ENCODE measurements around the gene NDUFV3. TPM values are rescaled to one million over a fixed set of nuclear protein-coding genes. Genes with fewer than 3 reads are reported as not detected.

The NDUFV3 gene
- total and polyA plus RNA-seq, 2 experiments from 2014 or later: 51.5 to 71.2 TPM

DNA sequence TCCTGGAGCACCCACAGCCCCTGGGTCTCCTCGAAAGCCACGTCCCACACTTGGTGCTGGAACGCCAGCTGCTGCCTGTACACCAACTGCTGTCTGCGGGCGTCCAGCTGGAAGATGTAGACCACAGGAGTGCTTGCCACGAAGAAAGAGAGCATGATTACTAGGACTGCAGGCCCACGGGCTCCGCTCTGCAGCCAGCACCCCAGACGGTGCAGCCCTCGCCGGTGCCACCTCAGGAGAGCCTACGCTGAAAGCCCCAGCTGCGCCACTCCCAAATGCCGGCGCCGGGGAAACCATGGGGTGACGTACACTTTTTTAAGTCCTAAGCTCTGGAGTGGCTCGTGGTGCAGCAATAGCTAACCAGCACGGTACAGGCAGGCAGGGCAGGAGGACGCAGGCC lies 39.5 kb upstream of the NDUFV3 start:
- H3K27me3 ChIP-seq (ENCODE audit: insufficient read depth): no peaks in the 10 kb centered on the region
- no peaks in the 10 kb centered on the region for H3K4me1 ChIP-seq (ENCODE audit: insufficient read depth)
- H3K79me2 ChIP-seq (replicated peaks; ENCODE audit: insufficient read depth): peaks cover 37% of the 10 kb centered on the region
- H3K36me3 Mint-ChIP-seq (ENCODE audit: low read depth): peaks cover 94% of the 10 kb centered on the region
- H3K9me2 ChIP-seq (ENCODE audit: insufficient read depth): no peaks in the 10 kb centered on the region
- no peak overlapping the region for H3K4me2 ChIP-seq
- peaks cover 14% of the 10 kb centered on the region for H3K27me3 Mint-ChIP-seq (ENCODE audit: insufficient read depth, low read depth, poor library complexity)
- ATAC-seq: no peak
- H3K4me3 ChIP-seq: no peak overlapping the region
- no peak overlapping the region for H3K27ac ChIP-seq (ENCODE audit: low read depth)
- peaks cover 54% of the 10 kb centered on the region for H3K36me3 ChIP-seq (ENCODE audit: insufficient read depth)
- no peak overlapping the region for H3K4me3 Mint-ChIP-seq
- TF ChIP-seq, protein P1, sequence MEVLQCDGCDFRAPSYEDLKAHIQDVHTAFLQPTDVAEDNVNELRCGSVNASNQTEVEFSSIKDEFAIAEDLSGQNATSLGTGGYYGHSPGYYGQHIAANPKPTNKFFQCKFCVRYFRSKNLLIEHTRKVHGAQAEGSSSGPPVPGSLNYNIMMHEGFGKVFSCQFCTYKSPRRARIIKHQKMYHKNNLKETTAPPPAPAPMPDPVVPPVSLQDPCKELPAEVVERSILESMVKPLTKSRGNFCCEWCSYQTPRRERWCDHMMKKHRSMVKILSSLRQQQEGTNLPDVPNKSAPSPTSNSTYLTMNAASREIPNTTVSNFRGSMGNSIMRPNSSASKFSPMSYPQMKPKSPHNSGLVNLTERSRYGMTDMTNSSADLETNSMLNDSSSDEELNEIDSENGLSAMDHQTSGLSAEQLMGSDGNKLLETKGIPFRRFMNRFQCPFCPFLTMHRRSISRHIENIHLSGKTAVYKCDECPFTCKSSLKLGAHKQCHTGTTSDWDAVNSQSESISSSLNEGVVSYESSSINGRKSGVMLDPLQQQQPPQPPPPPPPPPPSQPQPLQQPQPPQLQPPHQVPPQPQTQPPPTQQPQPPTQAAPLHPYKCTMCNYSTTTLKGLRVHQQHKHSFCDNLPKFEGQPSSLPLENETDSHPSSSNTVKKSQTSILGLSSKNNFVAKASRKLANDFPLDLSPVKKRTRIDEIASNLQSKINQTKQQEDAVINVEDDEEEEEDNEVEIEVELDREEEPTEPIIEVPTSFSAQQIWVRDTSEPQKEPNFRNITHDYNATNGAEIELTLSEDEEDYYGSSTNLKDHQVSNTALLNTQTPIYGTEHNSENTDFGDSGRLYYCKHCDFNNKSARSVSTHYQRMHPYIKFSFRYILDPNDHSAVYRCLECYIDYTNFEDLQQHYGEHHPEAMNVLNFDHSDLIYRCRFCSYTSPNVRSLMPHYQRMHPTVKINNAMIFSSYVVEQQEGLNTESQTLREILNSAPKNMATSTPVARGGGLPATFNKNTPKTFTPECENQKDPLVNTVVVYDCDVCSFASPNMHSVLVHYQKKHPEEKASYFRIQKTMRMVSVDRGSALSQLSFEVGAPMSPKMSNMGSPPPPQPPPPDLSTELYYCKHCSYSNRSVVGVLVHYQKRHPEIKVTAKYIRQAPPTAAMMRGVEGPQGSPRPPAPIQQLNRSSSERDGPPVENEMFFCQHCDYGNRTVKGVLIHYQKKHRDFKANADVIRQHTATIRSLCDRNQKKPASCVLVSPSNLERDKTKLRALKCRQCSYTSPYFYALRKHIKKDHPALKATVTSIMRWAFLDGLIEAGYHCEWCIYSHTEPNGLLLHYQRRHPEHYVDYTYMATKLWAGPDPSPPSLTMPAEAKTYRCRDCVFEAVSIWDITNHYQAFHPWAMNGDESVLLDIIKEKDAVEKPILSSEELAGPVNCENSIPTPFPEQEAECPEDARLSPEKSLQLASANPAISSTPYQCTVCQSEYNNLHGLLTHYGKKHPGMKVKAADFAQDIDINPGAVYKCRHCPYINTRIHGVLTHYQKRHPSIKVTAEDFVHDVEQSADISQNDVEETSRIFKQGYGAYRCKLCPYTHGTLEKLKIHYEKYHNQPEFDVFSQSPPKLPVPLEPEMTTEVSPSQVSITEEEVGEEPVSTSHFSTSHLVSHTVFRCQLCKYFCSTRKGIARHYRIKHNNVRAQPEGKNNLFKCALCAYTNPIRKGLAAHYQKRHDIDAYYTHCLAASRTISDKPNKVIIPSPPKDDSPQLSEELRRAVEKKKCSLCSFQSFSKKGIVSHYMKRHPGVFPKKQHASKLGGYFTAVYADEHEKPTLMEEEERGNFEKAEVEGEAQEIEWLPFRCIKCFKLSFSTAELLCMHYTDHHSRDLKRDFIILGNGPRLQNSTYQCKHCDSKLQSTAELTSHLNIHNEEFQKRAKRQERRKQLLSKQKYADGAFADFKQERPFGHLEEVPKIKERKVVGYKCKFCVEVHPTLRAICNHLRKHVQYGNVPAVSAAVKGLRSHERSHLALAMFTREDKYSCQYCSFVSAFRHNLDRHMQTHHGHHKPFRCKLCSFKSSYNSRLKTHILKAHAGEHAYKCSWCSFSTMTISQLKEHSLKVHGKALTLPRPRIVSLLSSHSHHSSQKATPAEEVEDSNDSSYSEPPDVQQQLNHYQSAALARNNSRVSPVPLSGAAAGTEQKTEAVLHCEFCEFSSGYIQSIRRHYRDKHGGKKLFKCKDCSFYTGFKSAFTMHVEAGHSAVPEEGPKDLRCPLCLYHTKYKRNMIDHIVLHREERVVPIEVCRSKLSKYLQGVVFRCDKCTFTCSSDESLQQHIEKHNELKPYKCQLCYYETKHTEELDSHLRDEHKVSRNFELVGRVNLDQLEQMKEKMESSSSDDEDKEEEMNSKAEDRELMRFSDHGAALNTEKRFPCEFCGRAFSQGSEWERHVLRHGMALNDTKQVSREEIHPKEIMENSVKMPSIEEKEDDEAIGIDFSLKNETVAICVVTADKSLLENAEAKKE (CRISPR knock-in tag; IDR thresholded peaks at IDR 0.05): no peak
- TF ChIP-seq EZH2phosphoT487 (IDR thresholded peaks at IDR 0.05; ENCODE audit: unreplicated experiment) (no peak), POLR2AphosphoS5 (IDR thresholded peaks at IDR 0.05; ENCODE audit: low read depth) (no peak)
- peaks cover 3% of the 10 kb centered on the region; the same call in 1 of the 3 replicates for H3K4me1 Mint-ChIP-seq
- H4K20me1 ChIP-seq (replicated peaks; ENCODE audit: insufficient read depth): peaks cover 27% of the 10 kb centered on the region
- H3K27ac Mint-ChIP-seq: no peak overlapping the region
- H2AFZ ChIP-seq: no peak overlapping the region
- peaks cover 77% of the 10 kb centered on the region for H3F3A ChIP-seq (replicated peaks; ENCODE audit: low read depth)
- no peak for DNase-seq (ENCODE audit: low spot score)
- H3K9me3 Mint-ChIP-seq: no peaks in the 10 kb centered on the region; the same call in 1 of the 3 replicates

DNA sequence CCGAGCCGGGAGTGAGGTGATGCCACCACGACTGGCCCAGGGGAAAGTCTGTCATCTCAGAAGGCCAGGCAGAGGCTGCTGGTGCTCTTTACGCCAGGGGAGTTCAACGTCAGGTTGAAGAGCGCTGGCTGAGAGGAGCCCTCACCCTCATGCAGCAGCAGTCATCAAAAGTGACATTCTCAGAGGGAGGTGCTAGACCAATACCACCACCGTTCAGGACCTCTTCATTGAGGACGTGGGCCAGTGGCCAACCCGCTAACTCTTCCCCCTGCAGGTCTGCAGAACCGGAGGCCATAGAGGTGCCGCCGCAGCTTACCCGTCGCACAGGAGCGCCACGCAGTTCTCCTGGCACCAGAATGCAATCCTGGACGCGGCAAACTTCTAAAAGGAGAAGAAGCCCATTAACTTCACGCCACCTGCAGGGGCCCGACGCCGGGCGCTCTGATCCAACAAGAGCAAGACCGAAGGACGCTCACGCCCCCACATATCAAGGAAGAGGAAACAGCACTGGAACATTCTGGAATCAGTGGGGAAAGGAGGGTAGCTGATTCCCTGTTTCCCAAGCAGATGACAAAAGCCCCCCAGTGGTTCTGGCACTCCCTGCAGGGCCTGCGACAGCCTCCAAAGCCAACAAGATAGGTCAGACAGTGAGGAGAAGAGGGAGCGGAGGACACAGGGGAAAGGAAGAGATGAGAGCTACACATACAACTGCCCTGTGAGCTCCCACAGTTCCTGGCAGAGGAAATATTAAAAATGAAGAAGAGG lies 38.7 kb upstream of the NDUFV3 start:
- peak overlapping the region; percentile 40; the same call in 1 of the 2 replicates for H3K27ac Mint-ChIP-seq
- Histone ChIP-seq H3F3A (replicated peaks; ENCODE audit: low read depth) (peaks cover 74% of the 10 kb centered on the region), H3K4me3 (no peak overlapping the region), H3K27me3 (ENCODE audit: insufficient read depth) (no peaks in the 10 kb centered on the region), H4K20me1 (replicated peaks; ENCODE audit: insufficient read depth) (peaks cover 28% of the 10 kb centered on the region), H3K27ac (ENCODE audit: low read depth) (0 out of 2 replicates have a peak overlapping the region, but pooled peaks have one; percentile 45), H3K4me1 (ENCODE audit: insufficient read depth) (no peaks in the 10 kb centered on the region), H3K36me3 (ENCODE audit: insufficient read depth) (peaks cover 54% of the 10 kb centered on the region), H3K9me2 (ENCODE audit: insufficient read depth) (no peaks in the 10 kb centered on the region), H3K4me2 (no peak overlapping the region), H2AFZ (no peak overlapping the region), H3K79me2 (replicated peaks; ENCODE audit: insufficient read depth) (peaks cover 39% of the 10 kb centered on the region)
- peaks cover 93% of the 10 kb centered on the region for H3K36me3 Mint-ChIP-seq (ENCODE audit: low read depth)
- H3K27me3 Mint-ChIP-seq (ENCODE audit: insufficient read depth, low read depth, poor library complexity): peaks cover 11% of the 10 kb centered on the region
- DNase-seq (ENCODE audit: low spot score): no peak
- H3K4me1 Mint-ChIP-seq: no peaks in the 10 kb centered on the region
- H3K4me3 Mint-ChIP-seq: no peak overlapping the region
- no peaks in the 10 kb centered on the region; the same call in 2 of the 3 replicates for H3K9me3 Mint-ChIP-seq
- no peak for ATAC-seq
- TF ChIP-seq CREB1 (CRISPR knock-in tag; IDR thresholded peaks at IDR 0.05; ENCODE audit: low read depth) (no peak), JUNB (IDR thresholded peaks at IDR 0.05; ENCODE audit: unreplicated experiment) (no peak), EZH2 (IDR thresholded peaks at IDR 0.05; ENCODE audit: low read depth, unreplicated experiment) (no peak)

Data from GM23338 (cell line).